ENCODE results near the gene SLC16A12. TPM values are rescaled to one million over a fixed set of nuclear protein-coding genes. Genes with fewer than 3 reads are reported as not detected.
"Not testable (repeated sequence)": the region's sequence is repeated elsewhere in the genome, so short reads cannot be mapped to it uniquely, and the experiment has no call there.

The SLC16A12 gene
- total and polyA plus RNA-seq, 2 of the 4 experiments (the other 2 are of a cell fraction): 1.4 to 1.6 TPM

DNA sequence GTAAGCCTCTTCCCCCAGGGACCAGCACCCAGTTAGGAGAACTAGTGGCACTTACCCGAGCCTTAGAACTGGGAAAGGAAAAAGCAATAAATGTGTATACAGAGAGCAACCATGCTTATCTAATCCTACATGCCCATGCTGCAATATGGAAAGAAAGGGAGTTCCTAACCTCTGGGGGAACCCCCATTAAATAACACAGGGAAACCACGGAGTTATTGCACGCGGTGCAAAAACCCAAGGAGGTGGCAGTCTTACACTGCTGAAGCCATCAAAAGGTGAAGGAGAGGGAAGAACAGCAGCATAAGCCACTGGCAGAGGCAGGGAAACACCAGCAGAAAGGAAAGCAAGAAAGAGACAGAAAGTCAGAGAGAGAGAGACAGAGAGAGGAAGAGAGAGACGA is 124.8 kb downstream of the SLC16A12 start:
- H3K27ac ChIP-seq (ENCODE audit: insufficient read depth, low read length); H3K14ac ChIP-seq (replicated peaks; ENCODE audit: low read depth, low read length); ATAC-seq (ENCODE audit: low read depth); POLR2A ChIA-PET (ENCODE audit: unreplicated experiment); H3K4me1 ChIP-seq (ENCODE audit: control insufficient read depth, insufficient read depth, low read length); H3K27me3 ChIP-seq (ENCODE audit: control insufficient read depth, insufficient read depth, low read length); H3K4me3 ChIP-seq (ENCODE audit: insufficient read depth, low read depth, low read length); H4K5ac ChIP-seq (ENCODE audit: low read depth, low read length); H2AK5ac ChIP-seq (ENCODE audit: low read depth, low read length); H3K36me3 ChIP-seq (ENCODE audit: control insufficient read depth, insufficient read depth, low read length); intact Hi-C loops (cut with micrococcal nuclease); H3K23ac ChIP-seq (ENCODE audit: low read depth, low read length); H4K8ac ChIP-seq (ENCODE audit: low read depth in 2 of 2, low read length in 2 of 2); H2AFZ ChIP-seq (replicated peaks; ENCODE audit: low read length, poor library complexity); BruUV-seq (replicated peaks); H3K9ac ChIP-seq (ENCODE audit: low read depth, low read length); H3K56ac ChIP-seq (ENCODE audit: extremely low read depth, insufficient read depth, low read length); H2BK20ac ChIP-seq (ENCODE audit: low read depth, low read length); H3K4me2 ChIP-seq (ENCODE audit: low read depth, low read length); H3K18ac ChIP-seq (ENCODE audit: low read depth, low read length); H3K9me1 ChIP-seq (ENCODE audit: insufficient read depth, low read length); H2BK5ac ChIP-seq (ENCODE audit: low read depth, low read length, poor library complexity, severe bottlenecking); H3K4ac ChIP-seq (ENCODE audit: low read depth, low read length); H4K20me1 ChIP-seq (ENCODE audit: insufficient read depth, low read length); H2AK9ac ChIP-seq (replicated peaks; ENCODE audit: low read depth, low read length, poor library complexity); dilution Hi-C loops (cut with HindIII; ENCODE audit: low sequenced_read_pairs, unreplicated experiment); DNase-seq; H3K9me3 ChIP-seq (ENCODE audit: control insufficient read depth, insufficient read depth, low read length); H2BK120ac ChIP-seq (ENCODE audit: low read depth, low read length); in situ Hi-C loops (cut with MboI; ENCODE audit: low sequenced_read_pairs); H2BK15ac ChIP-seq (ENCODE audit: low read depth, low read length); H4K91ac ChIP-seq (ENCODE audit: insufficient read depth, low read depth, low read length); CTCF ChIA-PET: not testable (repeated sequence)
- no CpG with 5 or more reads among the region's 5 CpGs for WGBS, 2 experiments (ENCODE audit: extremely low coverage in 2 of 2, insufficient read length in 1 of 2)
- H3K79me1 ChIP-seq (ENCODE audit: low read depth in 1 of 2, low read length in 2 of 2): peaks cover 3 to 15% of the 10 kb centered on the region in 2 experiments; a peak in 2 of 4 replicates

DNA sequence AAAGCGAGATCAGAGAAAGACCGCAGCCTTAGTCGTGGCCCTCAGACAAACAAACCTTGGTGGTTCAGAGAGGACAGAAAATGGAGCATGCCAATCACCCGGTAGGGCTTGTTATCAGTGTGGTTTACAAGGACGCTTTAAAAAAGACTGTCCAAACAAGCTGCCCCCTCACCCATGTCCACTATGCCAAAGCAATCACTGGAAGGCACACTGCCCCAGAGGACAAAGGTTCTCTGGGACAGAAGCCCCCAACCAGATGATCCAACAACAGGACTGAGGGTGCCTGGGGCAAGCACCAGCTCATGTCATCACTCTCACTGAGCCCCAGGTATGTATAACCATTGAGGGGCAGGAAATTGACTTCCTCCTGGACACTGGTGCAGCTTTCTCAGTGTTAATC is 126.1 kb downstream of the SLC16A12 start:
- H4K8ac ChIP-seq (ENCODE audit: low read depth in 2 of 2, low read length in 2 of 2); H2BK5ac ChIP-seq (ENCODE audit: low read depth, low read length, poor library complexity, severe bottlenecking); H4K20me1 ChIP-seq (ENCODE audit: insufficient read depth, low read length); CTCF ChIA-PET; H2BK15ac ChIP-seq (ENCODE audit: low read depth, low read length); ATAC-seq (ENCODE audit: low read depth); H3K4ac ChIP-seq (ENCODE audit: low read depth, low read length); H3K9me1 ChIP-seq (ENCODE audit: insufficient read depth, low read length); H3K9me3 ChIP-seq (ENCODE audit: control insufficient read depth, insufficient read depth, low read length); H3K23ac ChIP-seq (ENCODE audit: low read depth, low read length); H3K27ac ChIP-seq (ENCODE audit: insufficient read depth, low read length); intact Hi-C loops (cut with micrococcal nuclease); dilution Hi-C loops (cut with HindIII; ENCODE audit: low sequenced_read_pairs, unreplicated experiment); H3K4me2 ChIP-seq (ENCODE audit: low read depth, low read length); in situ Hi-C loops (cut with MboI; ENCODE audit: low sequenced_read_pairs); H2AFZ ChIP-seq (replicated peaks; ENCODE audit: low read length, poor library complexity); H4K5ac ChIP-seq (ENCODE audit: low read depth, low read length); H4K91ac ChIP-seq (ENCODE audit: insufficient read depth, low read depth, low read length); H2BK20ac ChIP-seq (ENCODE audit: low read depth, low read length); H2AK5ac ChIP-seq (ENCODE audit: low read depth, low read length); DNase-seq; H3K56ac ChIP-seq (ENCODE audit: extremely low read depth, insufficient read depth, low read length); H2BK120ac ChIP-seq (ENCODE audit: low read depth, low read length); H3K9ac ChIP-seq (ENCODE audit: low read depth, low read length); H3K36me3 ChIP-seq (ENCODE audit: control insufficient read depth, insufficient read depth, low read length); H2AK9ac ChIP-seq (replicated peaks; ENCODE audit: low read depth, low read length, poor library complexity); POLR2A ChIA-PET (ENCODE audit: unreplicated experiment); BruUV-seq (replicated peaks); H3K27me3 ChIP-seq (ENCODE audit: control insufficient read depth, insufficient read depth, low read length); H3K4me1 ChIP-seq (ENCODE audit: control insufficient read depth, insufficient read depth, low read length); H3K14ac ChIP-seq (replicated peaks; ENCODE audit: low read depth, low read length); H3K4me3 ChIP-seq (ENCODE audit: insufficient read depth, low read depth, low read length); H3K79me1 ChIP-seq (ENCODE audit: low read depth in 1 of 2, low read length in 2 of 2); H3K18ac ChIP-seq (ENCODE audit: low read depth, low read length): not testable (repeated sequence)
- WGBS, 2 experiments (ENCODE audit: extremely low coverage in 2 of 2, insufficient read length in 1 of 2): 100% methylated on average over 3 of the region's 5 CpGs; no CpG with 5 or more reads in 1 of the 2 experiments

All from IMR-90 (cell line).